T-helper 17 cell (primary cell): Measurements from ENCODE around the gene SSC5D. TPM values are rescaled to one million over a fixed set of nuclear protein-coding genes. Genes with fewer than 3 reads are reported as not detected.

ENCODE experiments used
- ATAC-seq: fragments of 150-1000 bp; cut with Tn5 transposase; 2 replicates; pipeline ENCODE4 v1.10.0; 2021; ENCODE audit warnings: mild to moderate bottlenecking, moderate library complexity
- DNase-seq, 3 donors: peaks; one replicate each; pipeline versions ENCODE4 v3.0.0 to v3.0.0-alpha.2; 2020 to 2021
- H3K9me3 ChIP-seq: one replicate; pipeline ENCODE4 v1.7.0; 2013; ENCODE audit warnings: low read length, mild to moderate bottlenecking; ENCODE audit not compliant: control insufficient read depth, poor library complexity, severe bottlenecking
- H3K27ac Mint-ChIP-seq: one replicate; pipeline ENCODE4 v1.8.0; 2022; ENCODE audit warnings: mild to moderate bottlenecking, moderate library complexity, mixed read lengths
- H3K27me3 Mint-ChIP-seq: one replicate; pipeline ENCODE4 v1.8.0; 2022; ENCODE audit warnings: mixed read lengths
- H3K36me3 Mint-ChIP-seq: one replicate; pipeline ENCODE4 v1.8.0; 2022; ENCODE audit warnings: low read depth, mixed read lengths
- H3K4me1 Mint-ChIP-seq: one replicate; pipeline ENCODE4 v1.8.0; 2022; ENCODE audit warnings: mild to moderate bottlenecking, mixed read lengths
- H3K4me3 Mint-ChIP-seq: one replicate; pipeline ENCODE4 v1.8.0; 2022; ENCODE audit warnings: mild to moderate bottlenecking, moderate library complexity, mixed read lengths
- total RNA-seq, 4 donors: library from RNA in 2 of 4; stranded (reverse) in 2 of 4; gene quantifications; one replicate each; pipeline ENCODE4 v1.2.3 and lab custom pipeline; 2022 to 2026

Gene SSC5D
- total RNA-seq, 2 donors from 2014 or later, result 0.08 to 0.47 TPM

GRCh38 chr19:55503502-55504251, 15.4 kb downstream of the SSC5D start:
- H3K4me3 Mint-ChIP-seq, result peak overlapping the region; percentile 87
- peak; percentile 95 for ATAC-seq
- H3K27ac Mint-ChIP-seq, result peak overlapping the region; percentile 79
- peaks cover 3% of the 10 kb centered on the region for H3K36me3 Mint-ChIP-seq
- peak; percentile 82 to 97 (median 90) for DNase-seq
- peaks cover 19% of the 10 kb centered on the region for H3K4me1 Mint-ChIP-seq
- H3K27me3 Mint-ChIP-seq, result peaks cover 7% of the 10 kb centered on the region
- no peaks in the 10 kb centered on the region for H3K9me3 ChIP-seq

DNA sequence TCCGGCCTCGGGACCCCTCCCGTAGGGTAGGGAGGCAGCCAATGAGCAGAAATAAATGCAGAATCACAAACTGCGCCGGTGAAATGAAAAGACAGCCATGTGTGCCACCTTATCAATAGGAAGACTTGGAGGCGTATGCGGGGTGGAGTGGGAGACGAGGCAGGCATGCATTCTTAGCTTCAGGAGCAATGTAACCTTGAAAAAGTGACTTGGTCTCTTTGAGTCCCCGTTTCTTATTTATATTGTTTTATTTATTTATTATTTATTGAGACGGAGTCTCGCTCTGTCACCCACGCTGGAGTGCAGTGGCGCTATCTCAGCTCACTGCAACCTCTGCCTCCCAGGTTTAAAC, 16.0 kb downstream of the SSC5D start:
- no peak for ATAC-seq
- peaks cover 19% of the 10 kb centered on the region for H3K4me1 Mint-ChIP-seq
- DNase-seq, result no peak
- H3K4me3 Mint-ChIP-seq, result peak overlapping the region; percentile 87
- peaks cover 3% of the 10 kb centered on the region for H3K36me3 Mint-ChIP-seq
- peaks cover 7% of the 10 kb centered on the region for H3K27me3 Mint-ChIP-seq
- peak overlapping the region; percentile 79 for H3K27ac Mint-ChIP-seq
- no peaks in the 10 kb centered on the region for H3K9me3 ChIP-seq

DNA sequence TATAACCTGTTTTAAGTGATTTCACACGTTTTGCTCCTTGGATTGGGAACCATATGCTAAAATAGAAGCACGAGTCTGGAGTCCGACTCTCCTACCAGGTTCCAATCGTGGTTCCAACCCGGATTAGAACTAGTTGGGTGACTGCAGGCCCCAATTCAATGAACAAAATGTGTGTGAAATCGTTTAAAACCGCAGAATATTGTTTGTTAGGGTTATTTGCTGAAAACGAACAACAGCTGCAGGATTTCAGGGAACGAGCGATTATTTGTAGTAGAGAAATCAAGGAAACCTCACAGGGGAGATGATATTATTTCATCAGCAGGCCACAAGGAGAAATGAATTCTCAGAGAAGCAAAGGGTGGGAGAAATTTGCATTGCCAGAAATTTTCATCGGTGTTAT, 16.7 kb downstream of the SSC5D start:
- DNase-seq (no peak), ATAC-seq (no peak)
- peaks cover 7% of the 10 kb centered on the region for H3K27me3 Mint-ChIP-seq
- H3K9me3 ChIP-seq, result no peaks in the 10 kb centered on the region
- peaks cover 19% of the 10 kb centered on the region for H3K4me1 Mint-ChIP-seq
- H3K4me3 Mint-ChIP-seq, result no peak overlapping the region
- H3K27ac Mint-ChIP-seq, result no peak overlapping the region
- H3K36me3 Mint-ChIP-seq, result peaks cover 3% of the 10 kb centered on the region

- Mint-ChIP-seq H3K36me3 (no peaks in the 10 kb centered on the region), H3K27me3 (peaks cover 30% of the 10 kb centered on the region), H3K27ac (no peak overlapping the region), H3K4me3 (no peak overlapping the region), H3K4me1 (peaks cover 9% of the 10 kb centered on the region)
- DNase-seq, result no peak
- H3K9me3 ChIP-seq, result no peaks in the 10 kb centered on the region
- ATAC-seq, result no peak
Measured at GRCh38 chr19:55508120-55508519, 19.9 kb downstream of the SSC5D start.

DNA sequence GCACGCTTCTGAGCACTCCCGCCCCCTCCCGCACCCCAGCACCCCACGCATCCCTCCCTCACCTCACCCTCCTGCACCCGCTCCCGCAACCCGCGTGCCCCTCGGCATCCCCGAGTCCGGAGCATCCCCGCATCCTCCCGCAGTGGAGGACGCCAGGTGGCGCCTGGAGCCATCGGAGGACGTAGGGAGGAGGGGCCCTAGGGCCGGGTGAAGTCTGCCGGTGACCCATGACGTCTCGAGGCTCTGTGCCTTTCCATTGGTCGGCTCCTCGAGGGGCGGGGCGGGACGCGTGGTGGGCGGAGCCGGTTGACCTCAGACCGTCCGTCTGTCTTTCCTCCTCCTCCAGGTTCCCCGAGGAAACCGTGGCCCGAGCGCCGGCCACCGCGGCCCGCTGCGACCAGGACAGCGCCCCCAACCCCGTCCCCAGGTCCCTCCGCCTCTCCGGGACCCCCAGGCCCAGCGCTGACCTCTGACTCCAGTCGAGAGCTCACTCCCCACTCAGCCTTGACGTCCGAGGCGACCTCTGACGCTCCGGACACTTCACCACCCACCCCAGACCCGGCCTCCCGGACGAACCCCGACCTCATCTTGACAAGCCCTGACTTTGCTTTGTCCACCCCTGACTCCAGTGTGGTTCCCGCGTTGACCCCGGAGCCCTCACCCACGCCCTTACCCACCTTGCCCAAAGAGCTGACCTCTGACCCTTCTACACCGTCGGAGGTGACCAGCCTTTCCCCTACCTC, 28.8 kb downstream of the SSC5D start:
- no peaks in the 10 kb centered on the region for H3K36me3 Mint-ChIP-seq
- H3K27me3 Mint-ChIP-seq, result peaks cover 17% of the 10 kb centered on the region
- ATAC-seq (peak; percentile 100), DNase-seq (peak; percentile 83 to 86 (median 84))
- H3K4me3 Mint-ChIP-seq, result peak overlapping the region; percentile 86
- H3K27ac Mint-ChIP-seq, result peak overlapping the region; percentile 41
- H3K4me1 Mint-ChIP-seq, result peaks cover 6% of the 10 kb centered on the region
- no peaks in the 10 kb centered on the region for H3K9me3 ChIP-seq

- Mint-ChIP-seq H3K27ac (no peak overlapping the region), H3K4me3 (no peak overlapping the region), H3K4me1 (peaks cover 4% of the 10 kb centered on the region), H3K27me3 (no peaks in the 10 kb centered on the region), H3K36me3 (no peaks in the 10 kb centered on the region)
- ATAC-seq, result no peak
- no peak for DNase-seq
- H3K9me3 ChIP-seq, result no peaks in the 10 kb centered on the region
Measured at GRCh38 chr19:55519451-55520311, 31.4 kb downstream of the SSC5D start.

- ATAC-seq (no peak), DNase-seq (no peak)
- Mint-ChIP-seq H3K4me1 (peaks cover 4% of the 10 kb centered on the region), H3K27me3 (no peaks in the 10 kb centered on the region), H3K27ac (no peak overlapping the region), H3K36me3 (no peaks in the 10 kb centered on the region), H3K4me3 (no peak overlapping the region)
- no peaks in the 10 kb centered on the region for H3K9me3 ChIP-seq
Measured at GRCh38 chr19:55520691-55521292, 32.6 kb downstream of the SSC5D start.

DNA sequence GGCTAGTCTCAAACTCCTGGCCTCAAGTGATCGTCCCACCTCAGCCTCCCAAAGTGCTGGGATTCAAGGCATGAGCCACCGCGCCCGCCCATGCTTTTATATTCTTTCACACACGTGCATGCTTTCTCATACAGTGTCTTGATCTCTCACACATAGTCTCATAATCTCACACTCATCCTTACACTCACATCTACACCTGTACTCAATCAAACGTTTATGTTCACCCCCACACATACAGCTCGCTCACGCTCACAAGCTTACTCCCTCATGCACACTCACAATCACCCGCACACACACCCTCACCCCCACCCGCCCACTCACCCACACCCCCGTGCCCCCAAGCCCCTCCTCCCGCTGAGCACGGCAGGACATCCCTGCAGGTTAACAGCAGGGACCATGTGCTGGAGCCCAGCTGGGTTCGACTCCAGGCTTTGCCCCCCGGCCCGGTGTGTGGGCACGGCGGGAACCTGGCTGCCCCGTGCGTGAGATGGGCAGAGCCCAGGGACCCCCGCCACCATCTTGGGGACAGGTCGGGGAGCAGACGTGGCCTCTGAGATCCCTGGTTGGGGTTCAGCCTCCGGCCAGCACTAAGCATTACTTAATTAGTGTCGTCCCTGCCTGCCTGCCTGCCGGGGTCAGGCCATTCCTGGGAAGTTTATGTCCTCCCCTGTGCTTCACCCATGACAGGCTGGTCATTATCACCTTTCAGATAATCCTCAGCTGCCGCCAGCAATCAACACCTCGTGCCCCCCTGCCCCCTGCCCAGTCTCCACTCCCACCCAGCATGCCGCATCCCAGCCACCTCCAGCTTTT, 37.3 kb downstream of the SSC5D start:
- H3K36me3 Mint-ChIP-seq, result no peaks in the 10 kb centered on the region
- no peak for ATAC-seq

GRCh38 chr19:55526216-55527196, 38.3 kb downstream of the SSC5D start:
- H3K27me3 Mint-ChIP-seq, result no peaks in the 10 kb centered on the region
- no peaks in the 10 kb centered on the region for H3K36me3 Mint-ChIP-seq
- no peak for DNase-seq
- no peak for ATAC-seq
- H3K27ac Mint-ChIP-seq, result no peak overlapping the region
- no peak overlapping the region for H3K4me3 Mint-ChIP-seq
- H3K9me3 ChIP-seq, result no peaks in the 10 kb centered on the region
- H3K4me1 Mint-ChIP-seq, result no peaks in the 10 kb centered on the region

More for the DNA sequence above, 37.3 kb downstream of the SSC5D start:
- H3K27me3 Mint-ChIP-seq, result no peaks in the 10 kb centered on the region
- no peak overlapping the region for H3K27ac Mint-ChIP-seq
- no peak for DNase-seq
- H3K4me3 Mint-ChIP-seq, result no peak overlapping the region
- no peaks in the 10 kb centered on the region for H3K4me1 Mint-ChIP-seq
- H3K9me3 ChIP-seq, result no peaks in the 10 kb centered on the region

DNA sequence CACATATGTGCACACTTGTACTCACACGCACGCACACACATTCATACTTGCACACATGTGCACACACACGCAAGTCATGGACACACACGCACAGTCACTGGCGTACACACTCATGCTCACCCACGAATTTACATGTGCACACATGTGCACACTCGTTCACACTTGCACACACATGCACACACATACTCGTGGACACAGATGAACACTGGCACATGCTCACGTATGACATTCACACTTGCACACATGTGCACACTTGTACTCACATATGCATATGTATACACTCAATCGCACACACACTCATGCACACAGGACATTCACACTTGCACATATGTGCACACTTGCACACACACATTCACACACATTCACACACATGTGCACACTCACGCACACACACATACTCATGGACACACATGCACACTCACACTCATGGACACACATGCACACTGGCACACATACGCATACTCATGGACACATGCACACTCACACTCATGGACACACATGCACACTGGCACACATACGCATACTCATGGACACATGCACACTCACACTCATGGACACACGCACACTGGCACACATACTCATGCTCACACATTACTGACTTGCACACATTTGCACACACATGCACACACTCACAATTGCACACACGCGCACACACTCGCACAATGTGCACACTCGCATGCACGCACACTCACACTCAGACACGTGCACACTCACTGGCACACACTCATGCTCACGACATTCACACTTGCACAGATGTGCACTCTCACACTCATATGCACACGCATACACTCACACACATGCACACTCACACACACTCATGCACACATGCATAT, 39.2 kb downstream of the SSC5D start:
- ATAC-seq (no peak), DNase-seq (no peak)
- H3K4me1 Mint-ChIP-seq, result no peaks in the 10 kb centered on the region
- H3K27me3 Mint-ChIP-seq, result no peaks in the 10 kb centered on the region
- H3K9me3 ChIP-seq, result no peaks in the 10 kb centered on the region
- H3K4me3 Mint-ChIP-seq, result no peak overlapping the region
- no peak overlapping the region for H3K27ac Mint-ChIP-seq
- H3K36me3 Mint-ChIP-seq, result no peaks in the 10 kb centered on the region
